Stimulated activated CD8-positive, alpha-beta memory T cell treated with anti-CD3 and anti-CD28 coated beads, Interleukin-15, amount 100 ng/mL, for 24 hours (primary cell): ENCODE data around the gene CETP.
"Not testable (repeated sequence)": the region's sequence is repeated elsewhere in the genome, so short reads cannot be mapped to it uniquely, and the experiment has no call there.

Experiments
- DNase-seq: peaks from one replicate; pipeline ENCODE4 v3.0.0-alpha.2; 2020; ENCODE audit warnings: low read depth

CETP gene

DNA sequence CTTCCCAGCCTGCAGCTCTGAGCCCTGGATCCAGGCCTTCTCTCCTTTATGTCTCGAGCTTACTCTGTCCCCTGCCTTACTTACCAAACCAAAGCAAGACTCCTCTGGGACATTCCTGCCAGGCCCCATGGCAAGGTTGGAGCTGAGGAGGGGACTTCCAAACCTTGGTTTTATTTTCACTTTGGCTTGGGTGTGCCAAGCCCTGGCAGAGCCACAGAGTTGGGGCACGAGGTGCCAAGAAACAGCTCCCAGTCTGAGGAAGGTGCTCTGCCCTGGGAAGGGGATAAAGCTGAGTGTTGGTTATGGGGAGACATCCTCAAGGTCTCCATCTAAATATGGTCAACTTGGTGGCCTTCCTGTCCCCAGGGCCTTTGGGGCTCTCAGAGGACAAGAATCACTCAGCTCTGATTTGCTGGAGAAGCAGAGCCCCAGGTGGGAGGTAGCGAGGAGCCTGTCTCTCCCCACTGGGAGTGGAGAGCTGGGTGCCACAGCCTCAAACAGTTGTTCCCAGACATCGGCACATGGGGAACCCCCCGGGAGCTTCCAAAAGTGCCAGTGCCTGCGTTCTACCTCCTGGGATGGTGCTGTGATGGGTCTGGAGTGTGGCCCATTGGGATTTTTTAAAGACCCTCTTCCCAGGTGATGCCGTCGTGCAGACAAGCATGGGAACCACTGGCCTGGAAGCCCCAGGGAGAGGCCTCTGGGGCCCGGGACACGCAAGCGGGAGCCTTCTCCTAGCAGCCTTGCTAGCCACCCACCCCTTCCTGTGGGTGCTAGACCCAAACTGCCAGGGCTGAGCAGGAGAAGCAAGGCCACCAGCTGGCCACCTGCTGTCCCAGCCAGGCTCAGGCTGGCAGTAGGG lies 37.9 kb downstream of the CETP start:
- no peak for DNase-seq

DNA sequence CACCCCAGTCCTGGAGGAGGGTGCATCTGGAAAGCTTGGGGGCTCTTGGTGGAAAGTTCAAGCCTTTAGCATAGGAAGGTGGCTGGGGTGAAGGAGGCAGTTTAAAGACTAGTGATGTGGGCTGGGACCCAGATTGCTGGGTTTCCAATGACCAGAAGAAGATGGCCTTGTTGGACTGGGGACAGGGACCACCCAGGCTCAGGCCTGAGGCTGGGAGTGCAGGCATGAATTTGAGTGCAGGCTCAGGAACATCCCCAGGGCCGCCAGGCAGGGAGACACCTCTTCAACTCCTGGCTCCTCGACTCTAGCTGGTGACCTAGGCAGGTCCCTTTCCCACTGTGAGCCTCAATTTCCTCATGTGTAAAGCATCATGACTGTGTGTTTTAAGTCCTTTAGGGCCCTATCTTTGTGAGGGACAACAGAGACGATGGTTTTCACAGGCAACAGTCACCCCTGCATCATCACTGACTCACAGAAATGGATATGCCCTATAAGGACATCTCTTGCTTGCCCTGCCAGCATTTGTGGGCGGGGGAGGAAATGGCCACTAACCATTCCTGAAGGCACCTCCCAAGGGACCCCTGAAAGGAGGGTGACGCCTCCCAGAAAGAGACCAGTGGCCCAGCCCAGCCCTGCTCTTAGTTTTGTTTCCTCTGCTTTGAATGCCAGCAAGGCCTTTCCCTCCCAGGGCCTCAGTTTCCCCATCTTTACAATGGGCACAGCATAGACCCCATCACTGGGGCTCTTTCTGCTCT lies 38.7 kb downstream of the CETP start:
- DNase-seq: no peak

GRCh38 chr16:57001026-57001679 lies 39.4 kb downstream of the CETP start:
- no peak for DNase-seq

GRCh38 chr16:57003439-57004386 lies 42.0 kb downstream of the CETP start:
- DNase-seq: no peak

DNA sequence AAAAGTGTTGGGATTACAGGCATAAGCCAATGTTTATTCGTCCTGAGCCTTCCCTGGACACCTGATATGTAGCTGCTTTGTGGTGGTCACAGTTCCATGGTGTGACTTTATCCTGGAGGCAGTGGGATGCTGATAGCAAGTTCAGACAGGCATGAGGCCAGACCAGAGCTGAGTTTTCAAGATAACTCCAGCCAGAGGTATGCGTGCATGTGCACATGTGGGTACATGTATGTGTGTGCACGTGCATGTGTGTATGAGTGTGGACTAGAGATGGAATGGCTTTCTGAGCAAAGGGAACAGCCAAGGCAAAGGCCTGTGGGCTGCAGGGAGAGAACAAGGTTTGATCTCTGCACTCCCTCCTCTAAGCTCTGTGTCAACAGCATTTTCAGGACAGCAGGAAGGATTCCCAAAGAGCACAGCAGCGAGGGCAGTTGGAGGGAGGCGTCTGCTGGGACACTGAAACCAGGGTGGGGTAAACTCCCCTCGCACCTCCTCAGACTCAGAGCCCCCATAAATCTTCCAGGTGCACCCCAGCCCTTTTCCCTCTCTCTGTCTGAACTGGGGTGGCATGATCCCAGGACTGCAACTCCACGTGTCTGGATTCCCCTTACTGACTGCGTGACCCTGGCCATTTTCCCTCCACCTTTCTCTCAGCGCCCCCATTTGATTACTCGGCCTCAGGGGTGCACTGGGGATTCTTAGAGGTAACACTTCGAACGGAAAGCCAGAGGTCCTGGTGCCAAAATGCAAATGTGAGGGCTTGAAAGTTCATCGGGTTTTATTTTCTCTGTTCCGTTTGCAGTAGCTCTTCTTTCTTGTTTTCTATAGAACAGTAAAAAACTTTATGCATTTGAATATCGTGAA lies 42.9 kb downstream of the CETP start:
- DNase-seq: no peak

GRCh38 chr16:57005597-57005996 lies 43.8 kb downstream of the CETP start:
- DNase-seq: not testable (repeated sequence)

GRCh38 chr16:57007050-57007449 lies 45.3 kb downstream of the CETP start:
- no peak for DNase-seq

- no peak for DNase-seq
Observed at GRCh38 chr16:57007530-57007929, 45.8 kb downstream of the CETP start.

GRCh38 chr16:57008440-57008839 lies 46.7 kb downstream of the CETP start:
- no peak for DNase-seq

DNA sequence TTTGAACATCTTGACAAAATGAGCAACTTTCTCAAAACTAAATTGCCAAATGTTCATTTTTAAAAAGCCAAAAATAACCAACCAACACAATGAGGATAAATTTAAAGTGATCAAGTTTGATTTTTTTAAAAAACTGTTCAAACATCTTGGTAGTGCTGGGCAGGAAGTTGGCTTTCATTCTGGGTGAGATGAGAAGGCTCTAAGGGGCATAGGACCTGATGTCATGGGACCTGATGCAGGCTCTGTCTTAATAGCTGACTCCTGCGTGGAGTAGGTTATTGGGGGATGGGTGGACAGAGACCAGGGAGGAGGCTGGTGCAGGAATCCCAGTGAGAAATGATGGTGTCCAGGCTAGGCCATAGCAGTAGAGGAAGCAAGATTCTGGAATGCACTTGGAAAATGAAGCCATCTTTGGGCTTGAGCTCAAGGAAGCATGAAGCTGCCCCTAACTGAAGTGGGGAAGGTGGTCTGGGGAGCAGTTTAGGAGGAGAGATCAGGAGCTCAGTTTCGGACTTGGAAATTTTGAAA lies 48.0 kb downstream of the CETP start:
- DNase-seq: no peak

DNA sequence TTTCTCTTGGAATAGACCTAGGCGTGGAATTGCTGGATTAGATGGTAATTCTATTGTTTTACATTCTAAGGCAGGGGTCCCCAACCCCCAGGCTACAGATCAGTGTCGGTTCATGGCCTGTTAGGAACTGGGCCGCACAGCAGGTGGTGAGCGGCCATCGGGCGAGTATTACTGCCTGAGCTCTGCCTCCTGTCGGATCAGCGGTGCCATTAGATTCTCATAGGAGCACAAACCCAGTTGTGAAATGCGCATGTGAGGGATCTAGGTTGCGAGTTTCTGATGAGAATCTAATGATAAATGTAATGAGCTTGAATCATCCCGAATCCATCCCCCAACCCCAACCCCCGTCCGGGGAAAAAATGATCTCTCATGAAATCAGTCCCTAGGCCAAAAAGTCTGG lies 50.6 kb downstream of the CETP start:
- DNase-seq: no peak

DNA sequence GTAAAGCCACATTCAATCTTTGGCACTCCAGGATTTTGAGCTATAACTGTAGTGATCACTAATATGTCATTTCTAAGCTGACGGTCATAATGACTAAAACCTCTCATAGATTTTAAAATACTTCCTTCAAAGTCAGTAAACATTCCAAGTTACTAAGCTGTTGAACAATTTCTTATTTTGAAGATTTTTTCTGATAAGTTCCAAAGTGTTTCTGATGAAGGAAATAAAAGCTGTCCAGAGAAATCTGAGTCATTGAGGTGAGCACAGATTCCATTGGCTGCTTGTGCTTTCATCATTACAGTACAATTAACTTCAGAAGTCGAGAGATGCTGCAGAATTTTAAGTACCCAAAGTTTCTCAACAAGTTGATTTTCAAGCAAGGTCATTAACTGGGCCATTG lies 51.5 kb downstream of the CETP start:
- DNase-seq: no peak

- DNase-seq: no peak
Observed at GRCh38 chr16:57013902-57014301, 52.2 kb downstream of the CETP start.

DNA sequence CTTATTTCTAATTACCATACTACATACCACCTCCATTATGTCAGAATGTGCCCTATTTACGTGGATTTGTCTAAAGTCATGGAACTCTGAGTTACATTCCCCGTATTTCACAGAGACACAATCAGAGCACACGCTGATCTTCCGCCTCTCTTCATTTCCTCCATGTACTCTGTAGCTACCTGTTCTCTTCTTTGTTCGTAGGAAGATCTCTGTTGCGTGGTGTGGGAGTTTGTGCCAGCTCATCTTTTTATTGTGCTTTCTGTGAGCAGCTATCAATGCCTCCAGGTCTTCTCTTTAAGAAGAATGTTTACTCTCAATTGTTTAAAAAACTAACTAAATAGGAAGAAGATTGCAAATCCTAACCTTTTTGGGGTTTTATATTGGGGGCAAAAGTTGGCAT lies 54.6 kb downstream of the CETP start:
- no peak for DNase-seq

GRCh38 chr16:57016831-57017230 lies 55.1 kb downstream of the CETP start:
- DNase-seq: no peak

DNA sequence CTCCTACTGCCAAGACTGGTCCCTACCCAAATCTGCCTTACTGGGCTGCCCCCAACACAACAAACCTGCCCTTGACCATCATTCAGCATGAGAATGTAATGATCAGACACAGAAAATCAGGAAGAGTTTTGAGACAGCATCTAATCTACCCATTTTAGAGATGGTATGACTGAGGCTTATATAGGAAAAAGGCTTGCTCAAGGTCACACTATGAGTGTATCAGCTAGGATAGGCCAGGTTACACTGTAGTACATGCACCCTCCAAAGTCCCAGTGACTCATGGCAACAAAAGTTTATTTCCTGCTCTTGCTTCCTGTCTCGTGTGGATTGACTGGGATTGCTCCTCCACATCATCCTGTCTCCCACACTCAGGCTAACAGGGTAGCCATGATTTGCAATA lies 55.5 kb downstream of the CETP start:
- no peak for DNase-seq

GRCh38 chr16:57019746-57020145 lies 58.0 kb downstream of the CETP start:
- DNase-seq: no peak

DNA sequence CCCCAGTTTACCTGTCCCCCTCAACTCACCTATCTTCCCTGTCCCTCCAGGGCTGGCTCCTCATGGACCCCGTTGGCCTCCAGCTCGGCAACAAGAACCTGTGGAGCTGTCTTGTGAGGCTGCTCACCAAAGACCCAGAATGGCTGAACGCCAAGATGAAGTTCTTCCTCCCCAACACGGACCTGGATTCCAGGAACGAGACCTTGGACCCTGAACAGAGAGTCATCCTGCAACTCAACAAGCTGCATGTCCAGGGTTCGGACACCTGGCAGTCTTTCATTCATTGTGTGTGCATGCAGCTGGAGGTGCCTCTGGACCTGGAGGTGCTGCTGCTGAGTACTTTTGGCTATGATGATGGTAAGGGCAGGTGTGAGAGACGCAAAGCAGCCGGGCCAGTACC lies 58.9 kb downstream of the CETP start:
- no peak for DNase-seq

GRCh38 chr16:57021757-57022156 lies 60.0 kb downstream of the CETP start:
- DNase-seq: no peak

GRCh38 chr16:57022445-57022844 lies 60.7 kb downstream of the CETP start:
- DNase-seq: no peak
